MCF 10A (cell line): Measurements from ENCODE around the gene ERC2. TPM values are rescaled to one million over a fixed set of nuclear protein-coding genes. Genes with fewer than 3 reads are reported as not detected.

Experiments used
- BruUV-seq: library from RNA; stranded (reverse); fragments of 400-500 nt; replicated peaks from 2 replicates; lab custom pipeline; 2021; lab: Mats Ljungman, UMichigan
- CTCF ChIA-PET: fragments of 300-600 bp; sonication (Branson Sonifier 250); formaldehyde crosslinking; extraction: SDS; loops from one replicate; lab custom pipeline; 2021; ENCODE audit warnings: antibody characterized with exemption, inconsistent platforms; lab: Yijun Ruan, JAX
- POLR2A ChIA-PET: fragments of 300-600, 350-650 bp; sonication (Branson Sonifier 250); formaldehyde crosslinking; extraction: SDS; loops from one replicate; lab custom pipeline; 2020; ENCODE audit warnings: antibody characterized with exemption, inconsistent platforms; lab: Yijun Ruan, JAX
- DNase-seq: peaks from one replicate; pipeline ENCODE4 v3.0.0-alpha.2; 2018; ENCODE audit not compliant: unreplicated experiment
- H3K27ac Mint-ChIP-seq: one replicate; pipeline ENCODE4 v1.8.0; 2022; ENCODE audit warnings: mild to moderate bottlenecking, low read depth, mixed read lengths; ENCODE audit not compliant: unreplicated experiment
- H3K27me3 Mint-ChIP-seq: one replicate; pipeline ENCODE4 v1.8.0; 2022; ENCODE audit warnings: mixed read lengths; ENCODE audit not compliant: insufficient read depth, unreplicated experiment
- H3K36me3 Mint-ChIP-seq: one replicate; pipeline ENCODE4 v1.8.0; 2022; ENCODE audit warnings: mild to moderate bottlenecking, moderate library complexity, mixed read lengths; ENCODE audit not compliant: insufficient read depth, unreplicated experiment
- H3K4me1 Mint-ChIP-seq: one replicate; pipeline ENCODE4 v1.8.0; 2022; ENCODE audit warnings: mixed read lengths; ENCODE audit not compliant: insufficient read depth, unreplicated experiment
- H3K4me3 Mint-ChIP-seq: one replicate; pipeline ENCODE4 v1.8.0; 2022; ENCODE audit warnings: mild to moderate bottlenecking, moderate library complexity, mixed read lengths; ENCODE audit not compliant: unreplicated experiment
- H3K9me3 Mint-ChIP-seq: one replicate; pipeline ENCODE4 v1.8.0; 2022; ENCODE audit warnings: mixed read lengths; ENCODE audit not compliant: unreplicated experiment
- intact Hi-C: fragments of 100-400 bp; cut with micrococcal nuclease; formaldehyde crosslinking; loops from 2 replicates; pipeline ENCODE4 v1.14.1; 2022
- total RNA-seq: library from RNA; stranded (reverse); gene quantifications from 2 replicates; pipeline ENCODE4 v1.2.3, GENCODE V29; 2022
- TF ChIP-seq, protein P1 (sequence below): fragments of 200-600 bp; IDR thresholded peaks from one replicate; pipeline ENCODE4 v1.8.0; 2022; ENCODE audit warnings: antibody characterized with exemption, mild to moderate bottlenecking; ENCODE audit not compliant: unreplicated experiment

ERC2 gene
- total RNA-seq, 1 experiment from 2014 or later, result 0.42 TPM

DNA sequence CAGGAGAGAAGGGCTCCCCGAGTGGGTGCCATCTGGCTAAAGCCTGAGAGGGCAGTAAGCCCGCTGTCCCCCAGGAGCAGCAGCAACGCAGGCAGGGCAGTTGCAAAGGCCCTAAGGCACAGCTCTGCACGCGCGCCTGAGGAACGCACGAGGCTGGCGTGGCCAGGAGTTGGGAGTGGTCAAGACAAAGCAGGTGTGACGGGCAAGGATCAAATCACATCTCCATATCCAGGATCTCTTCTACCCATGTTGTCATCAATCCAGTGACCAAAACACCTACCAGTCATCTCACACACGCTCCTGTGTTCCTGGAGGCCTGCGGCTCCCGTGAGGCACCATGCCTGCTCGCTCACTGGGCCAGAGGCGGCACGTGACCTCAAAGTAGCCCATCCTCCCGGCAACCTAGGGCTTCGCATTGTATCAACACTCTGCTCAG is 59.5 kb downstream of the ERC2 start:
- no peak for DNase-seq
- intact Hi-C loops, result no loop called here
- BruUV-seq, result no TSS peak
- CTCF ChIA-PET, result no interaction called here
- POLR2A ChIA-PET, result no interaction called here
- TF ChIP-seq, protein P1, sequence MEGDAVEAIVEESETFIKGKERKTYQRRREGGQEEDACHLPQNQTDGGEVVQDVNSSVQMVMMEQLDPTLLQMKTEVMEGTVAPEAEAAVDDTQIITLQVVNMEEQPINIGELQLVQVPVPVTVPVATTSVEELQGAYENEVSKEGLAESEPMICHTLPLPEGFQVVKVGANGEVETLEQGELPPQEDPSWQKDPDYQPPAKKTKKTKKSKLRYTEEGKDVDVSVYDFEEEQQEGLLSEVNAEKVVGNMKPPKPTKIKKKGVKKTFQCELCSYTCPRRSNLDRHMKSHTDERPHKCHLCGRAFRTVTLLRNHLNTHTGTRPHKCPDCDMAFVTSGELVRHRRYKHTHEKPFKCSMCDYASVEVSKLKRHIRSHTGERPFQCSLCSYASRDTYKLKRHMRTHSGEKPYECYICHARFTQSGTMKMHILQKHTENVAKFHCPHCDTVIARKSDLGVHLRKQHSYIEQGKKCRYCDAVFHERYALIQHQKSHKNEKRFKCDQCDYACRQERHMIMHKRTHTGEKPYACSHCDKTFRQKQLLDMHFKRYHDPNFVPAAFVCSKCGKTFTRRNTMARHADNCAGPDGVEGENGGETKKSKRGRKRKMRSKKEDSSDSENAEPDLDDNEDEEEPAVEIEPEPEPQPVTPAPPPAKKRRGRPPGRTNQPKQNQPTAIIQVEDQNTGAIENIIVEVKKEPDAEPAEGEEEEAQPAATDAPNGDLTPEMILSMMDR, result no peak
- no peak overlapping the region for H3K4me3 Mint-ChIP-seq
- no peak overlapping the region for H3K27ac Mint-ChIP-seq
- no peaks in the 10 kb centered on the region for H3K9me3 Mint-ChIP-seq
- peaks cover 10% of the 10 kb centered on the region for H3K27me3 Mint-ChIP-seq
- no peaks in the 10 kb centered on the region for H3K36me3 Mint-ChIP-seq
- no peaks in the 10 kb centered on the region for H3K4me1 Mint-ChIP-seq

DNA sequence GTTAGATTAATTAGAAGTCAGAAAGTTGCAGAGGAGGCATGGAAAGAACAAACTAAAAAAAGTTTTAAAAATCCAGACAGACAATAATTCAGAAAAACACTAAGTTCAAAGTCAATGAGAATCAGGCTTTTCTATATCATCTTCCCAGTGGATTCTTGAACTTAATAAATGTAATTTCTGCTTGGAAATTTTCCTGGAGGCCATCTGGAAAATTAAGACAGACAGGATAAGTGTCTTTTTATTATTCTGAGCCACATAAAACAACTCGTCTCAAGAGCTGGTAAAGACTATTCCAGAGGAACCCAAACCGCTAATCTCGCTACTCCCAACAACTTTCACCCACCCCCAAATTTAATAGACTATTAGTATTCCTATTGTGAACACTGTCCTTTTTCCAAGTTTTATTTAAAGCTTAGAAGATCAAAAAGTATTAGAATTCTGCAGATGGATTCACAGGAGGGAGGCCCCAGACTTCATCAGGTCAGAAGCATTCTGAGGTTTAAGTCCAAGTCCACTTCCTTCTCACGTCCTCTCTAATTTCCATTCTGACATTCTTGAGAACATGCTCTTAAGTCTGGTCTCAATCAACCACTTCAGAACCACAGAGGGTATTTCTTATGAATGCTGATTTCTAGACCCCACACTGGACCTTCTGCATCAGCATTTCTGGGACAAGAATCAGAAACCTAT is 61.3 kb downstream of the ERC2 start:
- CTCF ChIA-PET, result no interaction called here
- Mint-ChIP-seq H3K36me3 (no peaks in the 10 kb centered on the region), H3K9me3 (no peaks in the 10 kb centered on the region), H3K27me3 (peaks cover 28% of the 10 kb centered on the region), H3K4me1 (no peaks in the 10 kb centered on the region), H3K27ac (no peak overlapping the region), H3K4me3 (no peak overlapping the region)
- TF ChIP-seq, protein P1, result no peak
- no TSS peak for BruUV-seq
- POLR2A ChIA-PET, result no interaction called here
- intact Hi-C loops, result no loop called here
- DNase-seq, result no peak

- intact Hi-C loops, result no loop called here
These were observed 63.4 kb downstream of the ERC2 start for GRCh38 chr3:56404884-56405283.

DNA sequence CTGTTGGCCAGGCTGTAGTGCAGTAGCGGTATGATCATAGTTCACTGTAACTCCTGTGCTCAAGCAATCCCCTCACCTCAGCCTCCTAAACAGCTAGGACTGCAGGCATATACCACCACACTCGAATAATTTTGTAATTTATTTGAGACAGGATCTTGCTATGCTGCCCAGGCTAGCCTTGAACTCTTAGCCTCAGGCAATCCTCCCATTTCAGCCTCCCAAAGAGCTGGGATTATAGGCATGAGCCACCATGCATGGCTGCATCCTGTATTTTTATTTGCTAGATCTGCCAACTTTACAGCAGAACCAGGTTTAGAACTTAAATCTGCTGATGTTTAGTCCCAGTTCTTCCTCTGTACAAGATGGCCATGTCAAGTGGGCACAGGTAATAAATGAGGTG is 69.6 kb downstream of the ERC2 start:
- no peaks in the 10 kb centered on the region for H3K4me1 Mint-ChIP-seq
- ChIA-PET POLR2A (no interaction called here), CTCF (interaction anchor here (0.6 to 1.2 kb wide), 2 partner anchors 48 to 1927 kb away, joined by 3 read pairs; no protein-coding TSS in a partner anchor)
- DNase-seq, result no peak
- peaks cover 86% of the 10 kb centered on the region for H3K27me3 Mint-ChIP-seq
- no peaks in the 10 kb centered on the region for H3K9me3 Mint-ChIP-seq
- H3K4me3 Mint-ChIP-seq, result no peak overlapping the region
- intact Hi-C loops, result no loop called here
- TF ChIP-seq, protein P1, result no peak
- H3K27ac Mint-ChIP-seq, result no peak overlapping the region
- BruUV-seq, result no TSS peak
- no peaks in the 10 kb centered on the region for H3K36me3 Mint-ChIP-seq

More at GRCh38 chr3:56404884-56405283, 63.4 kb downstream of the ERC2 start:
- Mint-ChIP-seq H3K4me3 (no peak overlapping the region), H3K9me3 (no peaks in the 10 kb centered on the region), H3K27ac (no peak overlapping the region), H3K4me1 (no peaks in the 10 kb centered on the region), H3K27me3 (peaks cover 49% of the 10 kb centered on the region), H3K36me3 (no peaks in the 10 kb centered on the region)
- TF ChIP-seq, protein P1, result no peak
- ChIA-PET POLR2A (no interaction called here), CTCF (no interaction called here)
- no TSS peak for BruUV-seq
- DNase-seq, result no peak
